Measurements from ENCODE around the gene RHOC.

RHOC gene

DNA sequence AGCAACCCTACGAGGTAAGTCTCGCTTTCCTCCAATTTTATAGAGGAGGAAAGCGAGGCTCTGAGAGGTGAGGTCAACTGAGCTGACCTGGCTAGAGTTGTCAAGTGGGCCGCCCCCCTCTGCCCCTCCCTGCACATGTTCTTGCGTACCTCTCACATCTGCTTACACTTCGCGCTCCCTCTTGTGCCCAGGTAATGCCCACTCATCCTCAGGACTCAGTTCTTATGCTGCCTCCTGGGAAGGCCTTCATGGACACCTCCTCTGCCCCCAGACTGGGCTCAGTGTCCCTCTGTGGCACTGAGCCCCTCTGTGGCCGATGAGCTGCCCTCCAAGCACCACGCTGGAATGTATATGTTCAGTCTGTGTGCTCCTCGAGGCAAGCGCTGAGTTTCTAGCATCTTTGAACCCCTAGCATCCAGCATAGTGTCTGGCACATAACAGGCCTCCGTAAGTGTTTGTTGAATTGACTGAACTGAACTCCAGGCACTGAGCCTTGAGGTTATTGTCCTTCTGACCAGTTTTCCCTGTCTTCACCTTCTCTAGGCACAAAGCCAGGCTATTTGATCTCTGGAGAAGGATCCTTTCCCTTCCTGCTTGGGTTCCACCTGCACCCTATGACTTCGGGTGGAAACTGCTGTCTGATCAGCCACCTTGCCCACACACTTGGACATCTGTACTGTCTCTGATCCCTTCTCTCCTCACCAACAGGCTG lies 19.0 kb downstream of the RHOC start:
- Histone ChIP-seq H3K27ac (ENCODE audit: low read depth, low read length) (no peak overlapping the region), H2AFZ (ENCODE audit: low read depth, low read length, severe bottlenecking) (no peak overlapping the region), H3K9ac (ENCODE audit: low read length) (no peak overlapping the region), H3K9me2 (replicated peaks; ENCODE audit: insufficient read depth, low read length) (no peaks in the 10 kb centered on the region), H3K36me3 (ENCODE audit: low read length) (no peaks in the 10 kb centered on the region), H3K27me3 (ENCODE audit: low read length) (no peaks in the 10 kb centered on the region), H3K4me3 (ENCODE audit: insufficient read depth, low read length, poor library complexity, severe bottlenecking) (no peak overlapping the region), H3K79me2 (ENCODE audit: insufficient read depth, low read length) (no peaks in the 10 kb centered on the region), H3K4me2 (ENCODE audit: low read depth, low read length, poor library complexity, severe bottlenecking) (no peak overlapping the region), H3K9me3 (ENCODE audit: insufficient read depth, low read length) (no peaks in the 10 kb centered on the region), H3F3A (ENCODE audit: insufficient read depth) (no peaks in the 10 kb centered on the region), H4K20me1 (ENCODE audit: low read depth, low read length) (no peaks in the 10 kb centered on the region)
- TF ChIP-seq, protein P1, sequence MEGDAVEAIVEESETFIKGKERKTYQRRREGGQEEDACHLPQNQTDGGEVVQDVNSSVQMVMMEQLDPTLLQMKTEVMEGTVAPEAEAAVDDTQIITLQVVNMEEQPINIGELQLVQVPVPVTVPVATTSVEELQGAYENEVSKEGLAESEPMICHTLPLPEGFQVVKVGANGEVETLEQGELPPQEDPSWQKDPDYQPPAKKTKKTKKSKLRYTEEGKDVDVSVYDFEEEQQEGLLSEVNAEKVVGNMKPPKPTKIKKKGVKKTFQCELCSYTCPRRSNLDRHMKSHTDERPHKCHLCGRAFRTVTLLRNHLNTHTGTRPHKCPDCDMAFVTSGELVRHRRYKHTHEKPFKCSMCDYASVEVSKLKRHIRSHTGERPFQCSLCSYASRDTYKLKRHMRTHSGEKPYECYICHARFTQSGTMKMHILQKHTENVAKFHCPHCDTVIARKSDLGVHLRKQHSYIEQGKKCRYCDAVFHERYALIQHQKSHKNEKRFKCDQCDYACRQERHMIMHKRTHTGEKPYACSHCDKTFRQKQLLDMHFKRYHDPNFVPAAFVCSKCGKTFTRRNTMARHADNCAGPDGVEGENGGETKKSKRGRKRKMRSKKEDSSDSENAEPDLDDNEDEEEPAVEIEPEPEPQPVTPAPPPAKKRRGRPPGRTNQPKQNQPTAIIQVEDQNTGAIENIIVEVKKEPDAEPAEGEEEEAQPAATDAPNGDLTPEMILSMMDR (IDR thresholded peaks at IDR 0.05; ENCODE audit: insufficient read depth, low read length, poor library complexity, severe bottlenecking) = no peak
- TF ChIP-seq EZH2phosphoT487 (conservative IDR thresholded peaks at IDR 0.05; ENCODE audit: low read length) = no peak

DNA sequence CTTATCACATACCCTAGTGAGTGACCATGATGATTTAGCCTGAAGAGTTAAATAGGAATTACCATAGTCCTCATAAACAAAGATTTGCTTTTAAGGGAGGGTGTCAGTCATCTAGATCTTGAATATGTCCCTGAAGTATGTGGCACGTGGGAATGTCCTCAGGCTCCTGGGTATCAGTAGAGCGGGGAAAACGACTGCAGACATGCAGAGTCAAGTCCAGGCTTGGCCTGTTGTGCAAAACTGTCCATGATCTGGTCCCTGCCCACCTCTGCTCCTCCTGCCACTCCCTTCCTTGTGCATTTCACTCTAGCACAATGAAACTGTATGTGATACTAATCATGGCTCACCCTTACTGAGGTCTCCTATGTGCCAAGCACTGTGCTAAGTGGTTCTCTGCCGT lies 19.6 kb downstream of the RHOC start:
- H3K4me2 ChIP-seq (ENCODE audit: low read depth, low read length, poor library complexity, severe bottlenecking) = no peak overlapping the region
- no peaks in the 10 kb centered on the region for H3F3A ChIP-seq (ENCODE audit: insufficient read depth)
- no peaks in the 10 kb centered on the region for H3K9me3 ChIP-seq (ENCODE audit: insufficient read depth, low read length)
- no peaks in the 10 kb centered on the region for H3K36me3 ChIP-seq (ENCODE audit: low read length)
- no peaks in the 10 kb centered on the region for H4K20me1 ChIP-seq (ENCODE audit: low read depth, low read length)
- no peak overlapping the region for H3K9ac ChIP-seq (ENCODE audit: low read length)
- no peaks in the 10 kb centered on the region for H3K79me2 ChIP-seq (ENCODE audit: insufficient read depth, low read length)
- H3K9me2 ChIP-seq (replicated peaks; ENCODE audit: insufficient read depth, low read length) = no peaks in the 10 kb centered on the region
- TF ChIP-seq, protein P1 (IDR thresholded peaks at IDR 0.05; ENCODE audit: insufficient read depth, low read length, poor library complexity, severe bottlenecking) = no peak
- no peak for TF ChIP-seq EZH2phosphoT487 (conservative IDR thresholded peaks at IDR 0.05; ENCODE audit: low read length)
- H3K27me3 ChIP-seq (ENCODE audit: low read length) = no peaks in the 10 kb centered on the region
- H3K27ac ChIP-seq (ENCODE audit: low read depth, low read length) = no peak overlapping the region
- H2AFZ ChIP-seq (ENCODE audit: low read depth, low read length, severe bottlenecking) = no peak overlapping the region
- no peak overlapping the region for H3K4me3 ChIP-seq (ENCODE audit: insufficient read depth, low read length, poor library complexity, severe bottlenecking)

DNA sequence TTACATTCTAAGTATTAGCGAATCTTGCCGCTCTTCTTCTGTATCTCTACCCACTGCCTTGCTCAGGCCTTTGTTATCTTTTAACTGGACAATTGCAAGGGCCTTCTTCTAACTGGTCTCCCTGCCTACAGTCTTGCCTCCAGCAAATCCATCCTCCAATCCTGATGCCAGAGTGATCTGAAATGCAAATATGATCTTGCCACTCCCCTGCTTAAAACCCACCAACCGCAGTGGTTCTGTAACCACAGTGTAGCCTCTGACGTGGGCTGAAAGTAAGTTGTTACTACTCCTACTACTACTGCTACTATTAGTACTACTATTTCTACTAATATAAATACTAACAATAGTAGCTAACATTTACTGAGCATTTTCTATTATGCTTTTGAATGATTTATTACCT lies 20.1 kb downstream of the RHOC start:
- H3K36me3 ChIP-seq (ENCODE audit: low read length) = no peaks in the 10 kb centered on the region
- no peaks in the 10 kb centered on the region for H3K9me2 ChIP-seq (replicated peaks; ENCODE audit: insufficient read depth, low read length)
- no peak overlapping the region for H2AFZ ChIP-seq (ENCODE audit: low read depth, low read length, severe bottlenecking)
- no peak overlapping the region for H3K27ac ChIP-seq (ENCODE audit: low read depth, low read length)
- TF ChIP-seq EZH2phosphoT487 (conservative IDR thresholded peaks at IDR 0.05; ENCODE audit: low read length) = no peak
- TF ChIP-seq, protein P1 (IDR thresholded peaks at IDR 0.05; ENCODE audit: insufficient read depth, low read length, poor library complexity, severe bottlenecking) = no peak
- no peak overlapping the region for H3K4me2 ChIP-seq (ENCODE audit: low read depth, low read length, poor library complexity, severe bottlenecking)
- H3K79me2 ChIP-seq (ENCODE audit: insufficient read depth, low read length) = no peaks in the 10 kb centered on the region
- no peaks in the 10 kb centered on the region for H3K27me3 ChIP-seq (ENCODE audit: low read length)
- H3K4me3 ChIP-seq (ENCODE audit: insufficient read depth, low read length, poor library complexity, severe bottlenecking) = no peak overlapping the region
- no peak overlapping the region for H3K9ac ChIP-seq (ENCODE audit: low read length)
- H3F3A ChIP-seq (ENCODE audit: insufficient read depth) = no peaks in the 10 kb centered on the region
- no peaks in the 10 kb centered on the region for H3K9me3 ChIP-seq (ENCODE audit: insufficient read depth, low read length)
- H4K20me1 ChIP-seq (ENCODE audit: low read depth, low read length) = no peaks in the 10 kb centered on the region

All from SU-DHL-6 (cell line).